ENCODE data around the gene ATG101.

GRCh38 chr12:52022841-52023181, 47.0 kb upstream of the ATG101 start:
- TF ChIP-seq, protein P1, sequence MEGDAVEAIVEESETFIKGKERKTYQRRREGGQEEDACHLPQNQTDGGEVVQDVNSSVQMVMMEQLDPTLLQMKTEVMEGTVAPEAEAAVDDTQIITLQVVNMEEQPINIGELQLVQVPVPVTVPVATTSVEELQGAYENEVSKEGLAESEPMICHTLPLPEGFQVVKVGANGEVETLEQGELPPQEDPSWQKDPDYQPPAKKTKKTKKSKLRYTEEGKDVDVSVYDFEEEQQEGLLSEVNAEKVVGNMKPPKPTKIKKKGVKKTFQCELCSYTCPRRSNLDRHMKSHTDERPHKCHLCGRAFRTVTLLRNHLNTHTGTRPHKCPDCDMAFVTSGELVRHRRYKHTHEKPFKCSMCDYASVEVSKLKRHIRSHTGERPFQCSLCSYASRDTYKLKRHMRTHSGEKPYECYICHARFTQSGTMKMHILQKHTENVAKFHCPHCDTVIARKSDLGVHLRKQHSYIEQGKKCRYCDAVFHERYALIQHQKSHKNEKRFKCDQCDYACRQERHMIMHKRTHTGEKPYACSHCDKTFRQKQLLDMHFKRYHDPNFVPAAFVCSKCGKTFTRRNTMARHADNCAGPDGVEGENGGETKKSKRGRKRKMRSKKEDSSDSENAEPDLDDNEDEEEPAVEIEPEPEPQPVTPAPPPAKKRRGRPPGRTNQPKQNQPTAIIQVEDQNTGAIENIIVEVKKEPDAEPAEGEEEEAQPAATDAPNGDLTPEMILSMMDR (conservative IDR thresholded peaks at IDR 0.05) = no peak
- TF ChIP-seq EZH2 (IDR thresholded peaks at IDR 0.05; ENCODE audit: low read depth) = no peak

All from PC-9 (cell line).